ENCODE data around the gene ACTL7B. TPM values are rescaled to one million over a fixed set of nuclear protein-coding genes. Genes with fewer than 3 reads are reported as not detected.

Gene ACTL7B
- total RNA-seq, 1 donor from 2014 or later, result 0.16 TPM

GRCh38 chr9:108866001-108866420, 10.2 kb upstream of the ACTL7B start:
- no peak for TF ChIP-seq CTCF (IDR thresholded peaks at IDR 0.05)
- H3K9me3 Mint-ChIP-seq, result no peaks in the 10 kb centered on the region
- ATAC-seq (ENCODE audit: low read depth) (no peak), DNase-seq (no peak)
- no peaks in the 10 kb centered on the region for H3K4me1 Mint-ChIP-seq
- intact Hi-C loops (cut with micrococcal nuclease), result no loop called here
- H3K4me3 Mint-ChIP-seq, result no peak overlapping the region
- CTCF ChIA-PET, result no interaction called here
- H3K27ac Mint-ChIP-seq, result no peak overlapping the region
- POLR2A ChIA-PET, result no interaction called here
- H3K36me3 Mint-ChIP-seq (ENCODE audit: low read depth), result peaks cover 34% of the 10 kb centered on the region
- no peaks in the 10 kb centered on the region for H3K27me3 Mint-ChIP-seq

DNA sequence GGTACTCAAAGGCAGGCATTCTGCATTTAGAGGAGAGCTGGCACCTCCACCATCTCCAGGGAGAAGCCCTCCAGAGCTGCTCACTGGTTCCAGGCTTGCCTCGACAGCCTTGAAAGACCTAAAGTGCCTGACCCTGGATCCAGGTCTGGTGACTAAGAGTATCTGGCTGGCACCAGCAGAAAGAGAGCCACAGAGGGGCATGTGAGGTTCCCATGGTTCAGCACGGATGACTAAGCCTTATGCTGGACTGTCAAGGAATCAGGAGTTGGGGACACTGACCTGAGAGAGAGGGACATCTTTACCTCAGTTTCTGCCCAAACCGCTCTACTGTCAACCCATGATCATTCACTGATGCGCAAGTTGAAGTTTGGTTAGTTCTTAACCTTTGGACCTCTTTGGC, 9.3 kb upstream of the ACTL7B start:
- Mint-ChIP-seq H3K9me3 (no peaks in the 10 kb centered on the region), H3K4me1 (no peaks in the 10 kb centered on the region), H3K4me3 (no peak overlapping the region), H3K27me3 (no peaks in the 10 kb centered on the region), H3K36me3 (ENCODE audit: low read depth) (peaks cover 26% of the 10 kb centered on the region), H3K27ac (no peak overlapping the region)
- TF ChIP-seq CTCF (IDR thresholded peaks at IDR 0.05), result no peak
- intact Hi-C loops (cut with micrococcal nuclease), result no loop called here
- ChIA-PET POLR2A (no interaction called here), CTCF (no interaction called here)
- DNase-seq (no peak), ATAC-seq (ENCODE audit: low read depth) (no peak)

DNA sequence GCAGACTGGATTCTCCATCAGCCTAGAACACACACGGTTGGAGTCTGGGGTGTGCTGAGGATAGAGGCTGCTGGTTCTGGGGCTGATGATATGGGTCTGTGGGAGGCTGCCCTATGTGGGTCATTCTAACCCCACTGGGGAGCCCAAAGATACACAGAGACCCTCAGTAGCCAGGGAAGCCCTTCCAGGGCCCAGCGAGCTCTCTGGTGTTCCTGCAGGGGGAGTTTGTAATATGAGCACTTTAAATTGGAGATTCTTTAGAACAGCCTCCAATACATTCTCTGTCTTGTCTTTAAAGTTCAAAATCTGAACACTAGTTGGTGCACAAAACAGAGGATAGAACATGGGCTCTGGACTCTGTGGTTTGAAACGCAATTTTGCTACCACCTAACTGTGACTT, 8.7 kb upstream of the ACTL7B start:
- no peak overlapping the region for H3K27ac Mint-ChIP-seq
- CTCF ChIA-PET, result interaction anchor here (0.5 kb wide), 1 partner anchor 700 kb away, joined by 3 read pairs; no protein-coding TSS in a partner anchor
- intact Hi-C loops (cut with micrococcal nuclease), result no loop called here

GRCh38 chr9:108863891-108864290, 8.1 kb upstream of the ACTL7B start:
- no peak for ATAC-seq (ENCODE audit: low read depth)
- peaks cover 19% of the 10 kb centered on the region for H3K36me3 Mint-ChIP-seq (ENCODE audit: low read depth)
- no peaks in the 10 kb centered on the region for H3K4me1 Mint-ChIP-seq
- no peak overlapping the region for H3K27ac Mint-ChIP-seq
- H3K9me3 Mint-ChIP-seq, result no peaks in the 10 kb centered on the region
- ChIA-PET CTCF (interaction anchor here (0.5 kb wide), 1 partner anchor 699 kb away, joined by 3 read pairs; no protein-coding TSS in a partner anchor), POLR2A (no interaction called here)
- no peaks in the 10 kb centered on the region for H3K27me3 Mint-ChIP-seq
- intact Hi-C loops (cut with micrococcal nuclease), result no loop called here
- no peak for DNase-seq
- no peak overlapping the region for H3K4me3 Mint-ChIP-seq
- TF ChIP-seq CTCF (IDR thresholded peaks at IDR 0.05), result no peak

More for the DNA sequence above, 8.7 kb upstream of the ACTL7B start:
- TF ChIP-seq CTCF (IDR thresholded peaks at IDR 0.05), result no peak
- ATAC-seq (ENCODE audit: low read depth) (no peak), DNase-seq (no peak)
- H3K36me3 Mint-ChIP-seq (ENCODE audit: low read depth), result peaks cover 25% of the 10 kb centered on the region
- H3K4me1 Mint-ChIP-seq, result no peaks in the 10 kb centered on the region
- H3K4me3 Mint-ChIP-seq, result no peak overlapping the region
- H3K9me3 Mint-ChIP-seq, result no peaks in the 10 kb centered on the region
- POLR2A ChIA-PET, result no interaction called here
- no peaks in the 10 kb centered on the region for H3K27me3 Mint-ChIP-seq

DNA sequence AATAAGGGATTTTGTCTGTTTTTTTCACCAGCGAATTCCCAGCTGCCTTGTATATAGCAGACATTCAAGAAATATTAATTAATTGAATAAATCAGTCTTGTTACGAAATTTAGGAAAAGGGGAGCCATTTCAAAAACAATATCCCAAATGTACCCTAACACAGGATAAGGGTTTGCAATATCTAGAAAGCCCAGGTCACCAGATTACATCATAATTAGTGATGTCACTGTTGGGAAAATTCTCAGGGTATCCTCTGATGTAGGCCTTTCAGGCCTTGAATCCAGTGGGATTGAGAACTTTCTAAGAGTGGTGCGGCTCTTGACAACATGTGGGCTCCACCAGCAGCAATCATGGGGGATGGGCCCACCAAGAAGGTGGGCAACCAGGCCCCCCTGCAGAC, 6.2 kb upstream of the ACTL7B start, which contains the start of gene ACTL7A:
Gene ACTL7A, plus strand, starts transcription at position 270 of the 400 bp plus-strand sequence. Its CDS starts 57 bp downstream, at position 327.
- no peak for ATAC-seq (ENCODE audit: low read depth)
- Mint-ChIP-seq H3K9me3 (no peaks in the 10 kb centered on the region), H3K4me3 (no peak within 1 kb of the TSS), H3K27ac (no peak within 1 kb of the TSS), H3K27me3 (no peaks in the 10 kb centered on the region), H3K36me3 (ENCODE audit: low read depth) (peaks cover 2% of the 10 kb centered on the region), H3K4me1 (no peaks in the 10 kb centered on the region)
- ChIA-PET POLR2A (no interaction called here), CTCF (no interaction called here)
- no peak for DNase-seq
- no peak for TF ChIP-seq CTCF (IDR thresholded peaks at IDR 0.05)
- intact Hi-C loops (cut with micrococcal nuclease), result no loop called here

All from activated B cell treated with CpG ODN at 0.5 μM for 24 hours (primary cell).